Loucy (cell line): Measurements from ENCODE around the gene PRRX2.

Source experiments
- H2AFZ ChIP-seq: fragments of 200-600 bp; sonication (generic); 2 replicates; pipeline ENCODE4 v1.6.0; 2016; ENCODE audit warnings: antibody characterized with exemption, mild to moderate bottlenecking, low read length, moderate library complexity
- H3F3A ChIP-seq: fragments of 200-600 bp; 2 replicates; pipeline ENCODE4 v1.6.0; 2016; ENCODE audit warnings: antibody characterized with exemption, low read depth, mild to moderate bottlenecking
- H3K27me3 ChIP-seq: fragments of 200-600 bp; sonication (generic); 2 replicates; pipeline ENCODE4 v1.6.1; 2014; ENCODE audit warnings: low read length, mild to moderate bottlenecking; ENCODE audit not compliant: insufficient read depth, poor library complexity, severe bottlenecking
- H3K36me3 ChIP-seq: fragments of 200-600 bp; sonication (generic); 2 replicates; pipeline ENCODE4 v1.6.1; 2016; ENCODE audit warnings: low read length; ENCODE audit not compliant: insufficient read depth
- H3K4me1 ChIP-seq: fragments of 200-600 bp; sonication (generic); 2 replicates; pipeline ENCODE4 v1.5.1; 2014; ENCODE audit warnings: low read length, mild to moderate bottlenecking; ENCODE audit not compliant: insufficient read depth, poor library complexity, severe bottlenecking
- H3K4me2 ChIP-seq: fragments of 200-600 bp; sonication (generic); 2 replicates; pipeline ENCODE4 v1.6.0; 2014; ENCODE audit warnings: antibody characterized with exemption, low read length, low read depth, mild to moderate bottlenecking; ENCODE audit not compliant: poor library complexity, severe bottlenecking
- H3K4me3 ChIP-seq: fragments of 200-600 bp; sonication (generic); 2 replicates; pipeline ENCODE4 v1.5.1; 2014; ENCODE audit warnings: low read length, mild to moderate bottlenecking, mixed read lengths; ENCODE audit not compliant: poor library complexity, severe bottlenecking
- H3K79me2 ChIP-seq: fragments of 200-600 bp; sonication (generic); 2 replicates; pipeline ENCODE4 v1.6.1; 2014; ENCODE audit warnings: low read length; ENCODE audit not compliant: insufficient read depth
- H3K9ac ChIP-seq: fragments of 200-600 bp; sonication (generic); 2 replicates; pipeline ENCODE4 v1.6.0; 2014; ENCODE audit warnings: mild to moderate bottlenecking, low read depth, low read length, moderate library complexity; ENCODE audit not compliant: poor library complexity, severe bottlenecking
- H3K9me2 ChIP-seq: fragments of 200-600 bp; sonication (generic); replicated peaks from 2 replicates; pipeline ENCODE4 v1.6.1; 2016; ENCODE audit warnings: low read depth, low read length, mixed read lengths
- H3K9me3 ChIP-seq: fragments of 200-600 bp; sonication (generic); 2 replicates; pipeline ENCODE4 v1.6.1; 2014; ENCODE audit warnings: mild to moderate bottlenecking, antibody characterized with exemption, low read length, low read depth; ENCODE audit not compliant: insufficient read depth
- H4K20me1 ChIP-seq: fragments of 200-600 bp; sonication (generic); 2 replicates; pipeline ENCODE4 v1.6.0; 2014; ENCODE audit warnings: antibody characterized with exemption, low read length, mild to moderate bottlenecking; ENCODE audit not compliant: insufficient read depth, poor library complexity, severe bottlenecking
- EZH2phosphoT487 ChIP-seq: fragments of 200-600 bp; IDR thresholded peaks from 2 replicates; pipeline ENCODE4 v1.6.1; 2018; ENCODE audit warnings: antibody characterized with exemption, mild to moderate bottlenecking, moderate library complexity, borderline replicate concordance
- TF ChIP-seq, protein P1 (sequence below): fragments of 200-600 bp; sonication (generic); conservative IDR thresholded peaks from 2 replicates; pipeline ENCODE4 v1.5.1; 2014; ENCODE audit warnings: mild to moderate bottlenecking, antibody characterized with exemption, low read length

PRRX2 gene

DNA sequence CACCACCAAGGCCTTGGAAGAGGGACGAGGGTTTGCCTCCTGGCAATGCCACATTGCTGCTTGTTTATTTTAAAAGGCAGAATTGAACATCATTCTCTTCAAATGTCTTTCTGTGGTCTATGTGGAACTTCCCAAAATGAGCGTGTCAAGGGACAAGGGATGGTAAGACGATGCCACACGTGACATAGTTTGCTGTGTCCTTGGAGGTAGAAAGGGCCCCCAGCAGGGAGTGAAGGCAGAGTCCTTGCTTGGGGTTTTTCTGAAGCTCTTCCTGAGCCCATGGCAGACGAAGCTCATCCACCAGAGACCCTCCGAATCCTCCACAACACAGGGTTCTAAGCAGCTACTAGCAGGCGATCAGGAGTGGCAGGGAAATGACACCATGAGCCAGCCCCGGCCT, 28.3 kb downstream of the PRRX2 start:
- no peaks in the 10 kb centered on the region for H3K79me2 ChIP-seq
- no peak overlapping the region for H3K4me3 ChIP-seq
- no peaks in the 10 kb centered on the region for H3K36me3 ChIP-seq
- H3K4me1 ChIP-seq: no peaks in the 10 kb centered on the region
- no peaks in the 10 kb centered on the region for H3K27me3 ChIP-seq
- H2AFZ ChIP-seq: no peak overlapping the region
- no peak overlapping the region for H3K4me2 ChIP-seq
- H3K9me2 ChIP-seq: no peaks in the 10 kb centered on the region
- H3K9me3 ChIP-seq: no peaks in the 10 kb centered on the region
- no peaks in the 10 kb centered on the region for H4K20me1 ChIP-seq
- no peak for TF ChIP-seq EZH2phosphoT487
- TF ChIP-seq, protein P1, sequence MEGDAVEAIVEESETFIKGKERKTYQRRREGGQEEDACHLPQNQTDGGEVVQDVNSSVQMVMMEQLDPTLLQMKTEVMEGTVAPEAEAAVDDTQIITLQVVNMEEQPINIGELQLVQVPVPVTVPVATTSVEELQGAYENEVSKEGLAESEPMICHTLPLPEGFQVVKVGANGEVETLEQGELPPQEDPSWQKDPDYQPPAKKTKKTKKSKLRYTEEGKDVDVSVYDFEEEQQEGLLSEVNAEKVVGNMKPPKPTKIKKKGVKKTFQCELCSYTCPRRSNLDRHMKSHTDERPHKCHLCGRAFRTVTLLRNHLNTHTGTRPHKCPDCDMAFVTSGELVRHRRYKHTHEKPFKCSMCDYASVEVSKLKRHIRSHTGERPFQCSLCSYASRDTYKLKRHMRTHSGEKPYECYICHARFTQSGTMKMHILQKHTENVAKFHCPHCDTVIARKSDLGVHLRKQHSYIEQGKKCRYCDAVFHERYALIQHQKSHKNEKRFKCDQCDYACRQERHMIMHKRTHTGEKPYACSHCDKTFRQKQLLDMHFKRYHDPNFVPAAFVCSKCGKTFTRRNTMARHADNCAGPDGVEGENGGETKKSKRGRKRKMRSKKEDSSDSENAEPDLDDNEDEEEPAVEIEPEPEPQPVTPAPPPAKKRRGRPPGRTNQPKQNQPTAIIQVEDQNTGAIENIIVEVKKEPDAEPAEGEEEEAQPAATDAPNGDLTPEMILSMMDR: no peak
- no peak overlapping the region for H3K9ac ChIP-seq
- H3F3A ChIP-seq: no peaks in the 10 kb centered on the region

DNA sequence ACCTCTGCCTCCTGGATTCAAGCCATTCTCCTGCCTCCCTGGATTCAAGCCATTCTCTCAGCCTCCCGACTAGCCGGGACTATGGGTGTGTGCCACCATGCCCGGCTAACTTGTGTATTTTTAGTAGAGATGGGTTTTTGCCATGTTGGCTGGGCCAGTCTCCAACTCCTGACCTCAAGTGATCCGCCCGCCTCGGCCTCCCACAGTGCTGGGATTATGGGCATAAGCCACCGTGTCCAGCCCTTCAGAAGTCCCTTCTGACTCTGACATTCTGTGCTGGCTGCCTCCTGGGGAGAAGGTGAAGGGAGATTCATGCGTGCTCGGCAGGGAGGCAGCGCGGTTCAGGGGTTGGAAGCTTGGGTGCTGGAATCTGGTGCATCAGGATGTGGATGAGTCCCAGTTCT, 28.8 kb downstream of the PRRX2 start:
- Histone ChIP-seq H3F3A (no peaks in the 10 kb centered on the region), H3K9ac (no peak overlapping the region), H3K36me3 (no peaks in the 10 kb centered on the region), H2AFZ (no peak overlapping the region), H3K4me2 (no peak overlapping the region), H3K9me3 (no peaks in the 10 kb centered on the region), H4K20me1 (no peaks in the 10 kb centered on the region), H3K4me3 (no peak overlapping the region), H3K79me2 (no peaks in the 10 kb centered on the region), H3K27me3 (no peaks in the 10 kb centered on the region), H3K9me2 (no peaks in the 10 kb centered on the region), H3K4me1 (no peaks in the 10 kb centered on the region)
- TF ChIP-seq EZH2phosphoT487: no peak
- TF ChIP-seq, protein P1: no peak

DNA sequence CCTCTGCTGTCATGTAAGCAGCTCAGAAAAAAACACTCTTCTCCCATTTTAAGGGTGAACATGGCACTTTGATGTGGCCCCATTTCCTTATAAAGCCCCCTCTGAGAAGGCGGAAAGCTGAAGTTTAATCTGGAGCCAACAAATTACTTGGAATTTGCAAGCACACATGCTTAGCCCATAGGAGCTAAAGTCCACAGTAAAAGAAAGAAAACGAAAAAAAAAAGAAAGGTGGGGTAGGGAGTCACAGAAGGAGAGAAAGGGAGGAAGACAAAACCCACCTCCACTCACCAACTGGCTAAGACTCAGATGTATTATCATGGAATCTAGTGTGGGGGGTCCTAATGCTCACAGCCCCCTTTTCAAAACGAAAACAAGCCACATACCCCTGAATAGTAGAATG, 30.4 kb downstream of the PRRX2 start:
- Histone ChIP-seq H3K4me3 (no peak overlapping the region), H3K9me2 (no peaks in the 10 kb centered on the region), H2AFZ (no peak overlapping the region), H3K36me3 (no peaks in the 10 kb centered on the region), H4K20me1 (no peaks in the 10 kb centered on the region), H3K9me3 (no peaks in the 10 kb centered on the region), H3K79me2 (no peaks in the 10 kb centered on the region), H3K4me2 (no peak overlapping the region), H3F3A (no peaks in the 10 kb centered on the region), H3K4me1 (no peaks in the 10 kb centered on the region), H3K27me3 (no peaks in the 10 kb centered on the region), H3K9ac (no peak overlapping the region)
- TF ChIP-seq EZH2phosphoT487: no peak

DNA sequence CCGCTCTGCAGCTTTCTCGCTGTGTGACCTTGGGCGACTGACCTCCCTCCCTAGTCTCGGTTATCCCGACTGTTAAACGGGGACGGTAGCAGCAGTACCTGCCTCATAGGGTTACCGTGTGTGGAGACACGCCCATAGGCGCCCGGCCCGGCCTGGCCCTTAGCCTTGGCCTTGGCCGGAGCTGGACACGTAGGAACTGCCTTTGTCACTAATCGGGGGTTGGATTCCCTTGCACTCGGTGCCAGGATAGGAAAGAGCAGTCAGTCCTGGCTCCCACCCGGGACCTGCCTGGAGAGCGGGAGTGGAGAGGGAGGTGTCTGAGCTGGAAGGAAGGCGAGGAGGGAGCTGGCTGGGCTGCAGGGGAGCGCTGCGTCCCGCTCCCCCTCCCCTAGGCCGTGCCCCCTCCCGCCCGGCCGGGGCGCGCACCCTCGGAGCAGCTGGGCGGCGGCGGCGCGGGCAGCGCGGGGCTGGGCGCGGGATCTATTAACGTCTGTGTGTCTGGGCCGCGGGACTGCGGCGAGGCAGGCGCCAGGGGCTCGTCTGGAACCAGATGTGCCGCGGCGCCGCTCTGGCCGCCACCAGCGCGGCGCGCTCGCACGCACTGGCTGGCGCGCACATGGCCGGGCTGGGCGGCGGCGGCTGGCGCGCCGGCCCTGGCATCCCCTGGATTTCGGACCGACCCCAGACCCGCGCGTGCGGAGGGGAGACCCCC, 31.7 kb downstream of the PRRX2 start:
- Histone ChIP-seq H3K79me2 (no peaks in the 10 kb centered on the region), H4K20me1 (no peaks in the 10 kb centered on the region), H2AFZ (no peak overlapping the region), H3K36me3 (no peaks in the 10 kb centered on the region), H3K27me3 (no peaks in the 10 kb centered on the region), H3K9me2 (no peaks in the 10 kb centered on the region), H3K9me3 (no peaks in the 10 kb centered on the region), H3F3A (no peaks in the 10 kb centered on the region), H3K4me2 (no peak overlapping the region), H3K4me1 (no peaks in the 10 kb centered on the region), H3K9ac (no peak overlapping the region), H3K4me3 (no peak overlapping the region)
- TF ChIP-seq, protein P1: no peak
- no peak for TF ChIP-seq EZH2phosphoT487
